Testis (tissue), 3 donors: ENCODE measurements around the gene SOX2. TPM values are rescaled to one million over a fixed set of nuclear protein-coding genes. Genes with fewer than 3 reads are reported as not detected.

Source experiments
- DNase-seq: peaks from one replicate; pipeline ENCODE4 v3.0.0-alpha.2; 2019
- H3K27ac ChIP-seq, 2 donors: fragments of 200-600 bp; sonication (generic); one replicate each; pipeline ENCODE4 v1.5.1; 2019
- H3K27me3 ChIP-seq: fragments of 200-600 bp; sonication (generic); one replicate; pipeline ENCODE4 v1.5.1; 2019
- H3K36me3 ChIP-seq: fragments of 200-600 bp; sonication (generic); one replicate; pipeline ENCODE4 v1.5.1; 2017; ENCODE audit warnings: low read depth; ENCODE audit errors: missing control alignments
- H3K4me1 ChIP-seq: fragments of 200-600 bp; sonication (generic); one replicate; pipeline ENCODE4 v1.5.1; 2019
- H3K4me3 ChIP-seq, 2 donors: fragments of 200-600 bp; sonication (generic); one replicate each; pipeline ENCODE4 v1.5.1; 2017 to 2019
- H3K9me3 ChIP-seq: fragments of 200-600 bp; sonication (generic); one replicate; pipeline ENCODE4 v1.5.1; 2017
- CTCF ChIP-seq, 3 experiments: fragments of 450-650 bp in 2 of 3; fragments of 200-600 bp in 1 of 3; sonication (generic) in 1 of 3; IDR thresholded peaks; one replicate each; pipeline ENCODE4 v1.5.1; 2016 to 2019; ENCODE audit warnings: antibody characterized with exemption in 3 of 3, mild to moderate bottlenecking in 2 of 3, moderate library complexity in 1 of 3
- POLR2A ChIP-seq: fragments of 450-650 bp; IDR thresholded peaks from one replicate; pipeline ENCODE4 v1.6.1; 2017; ENCODE audit warnings: antibody characterized with exemption, mild to moderate bottlenecking, moderate library complexity
- WGBS, 2 donors: methylation state at CpG; one replicate each; pipeline ENCODE4 v1.1.5; 2018; 5-methylcytosine and 5-hydroxymethylcytosine counted together
- intact Hi-C: fragments of 100-400 bp; cut with DNase I; formaldehyde crosslinking; loops from one replicate; pipeline ENCODE4 v1.15.1; 2023; ENCODE audit warnings: low total_unique reads
- polyA plus RNA-seq: library from polyadenylated mRNA; stranded (reverse); fragments of 350-450 nt; fragmentation: Illumina TruSeq; extraction: RNeasy Lipid Tissue Mini Kit (QIAGEN cat#74804); gene quantifications from one replicate; pipeline ENCODE4 v1.2.3, GENCODE V29; 2014; ENCODE audit warnings: low read depth, low replicate concordance; ENCODE audit not compliant: insufficient read depth
- total RNA-seq, 2 donors: library from RNA; depleted of rRNA; stranded (reverse); fragments of >200 nt; gene quantifications; one replicate each; pipeline ENCODE4 v1.2.3, GENCODE V29; 2016

SOX2 gene
- total and polyA plus RNA-seq, 3 donors from 2014 or later, result 5.1 to 7.8 (median 7.2) TPM

DNA sequence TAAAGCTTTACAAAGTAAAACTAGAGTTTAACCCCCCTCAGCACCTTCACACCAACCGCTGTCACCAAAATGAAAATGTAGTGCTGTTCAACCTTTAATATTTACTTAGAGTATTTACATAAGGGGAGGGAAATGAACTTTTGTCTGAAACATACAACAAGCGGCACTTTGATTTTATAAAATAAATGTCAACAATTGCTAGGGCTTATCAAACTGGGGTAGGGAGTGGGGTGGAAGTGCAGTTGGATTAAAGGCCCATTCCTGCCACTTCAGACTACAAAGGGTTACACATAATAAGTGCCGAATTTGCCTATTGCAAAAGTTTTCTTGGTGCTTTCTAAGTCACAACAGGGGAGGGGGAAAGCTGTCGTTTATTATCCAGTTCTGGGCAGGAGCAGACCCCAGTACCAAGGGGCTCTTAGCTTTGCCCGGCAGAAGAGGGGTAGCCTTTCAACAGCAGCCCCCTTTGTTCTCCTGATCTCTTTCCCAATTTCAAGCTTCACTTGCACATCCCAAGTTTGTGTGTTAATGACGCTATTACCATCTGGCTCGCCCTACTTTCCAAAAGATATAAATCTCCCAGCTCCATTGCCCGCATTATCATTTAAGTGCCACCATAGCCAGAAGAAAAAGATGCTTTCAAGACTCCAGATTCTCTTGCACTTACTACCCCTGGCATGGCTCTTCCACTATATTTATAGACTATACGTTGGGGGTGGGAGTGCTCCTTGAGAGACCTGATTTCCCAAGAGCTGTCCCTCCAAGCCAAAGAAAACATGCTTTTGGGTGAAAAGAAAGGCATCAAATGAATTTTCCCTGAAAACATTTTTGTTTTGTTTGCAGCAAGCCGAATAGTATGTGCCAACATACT, 17.0 kb downstream of the SOX2 start:
- H3K27ac ChIP-seq, result no peak overlapping the region
- intact Hi-C loops, result no loop called here
- no peak for DNase-seq
- no peak overlapping the region for H3K4me3 ChIP-seq
- H3K9me3 ChIP-seq, result no peaks in the 10 kb centered on the region
- H3K36me3 ChIP-seq, result no peaks in the 10 kb centered on the region
- TF ChIP-seq CTCF (IDR thresholded peaks at IDR 0.05) (no peak), POLR2A (no peak)
- peaks cover 7% of the 10 kb centered on the region for H3K4me1 ChIP-seq
- WGBS, 2 donors, result 30 to 36% methylated on average over 10 of the region's 10 CpGs
- H3K27me3 ChIP-seq, result no peaks in the 10 kb centered on the region

- Histone ChIP-seq H3K36me3 (no peaks in the 10 kb centered on the region), H3K4me1 (peaks cover 7% of the 10 kb centered on the region), H3K27me3 (no peaks in the 10 kb centered on the region), H3K4me3 (no peak overlapping the region), H3K27ac (no peak overlapping the region), H3K9me3 (no peaks in the 10 kb centered on the region)
- no peak for TF ChIP-seq CTCF (IDR thresholded peaks at IDR 0.05)
- TF ChIP-seq POLR2A, result no peak
- WGBS, 2 donors, result 23 to 35% methylated on average over 12 of the region's 12 CpGs
- intact Hi-C loops, result no loop called here
- DNase-seq, result no peak
Observed at GRCh38 chr3:181729341-181729869, 17.7 kb downstream of the SOX2 start.

DNA sequence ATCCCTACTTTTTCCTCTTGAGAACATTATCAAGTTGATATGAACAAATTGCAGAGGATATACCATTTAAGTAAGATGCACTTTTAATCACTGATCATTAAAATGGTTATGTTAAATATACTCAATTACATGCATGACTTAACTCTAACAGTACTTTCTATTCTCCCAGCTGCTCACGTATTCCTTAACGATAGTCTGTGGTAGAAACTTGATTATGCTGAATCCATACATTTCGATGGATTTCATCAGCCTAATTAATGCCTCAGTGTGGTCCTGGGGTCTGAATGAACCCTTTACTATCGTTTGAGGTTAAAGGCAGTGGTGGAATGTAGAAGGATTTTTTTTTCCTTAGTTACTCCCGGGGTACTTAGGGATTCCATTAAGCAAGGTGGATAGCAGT, 18.6 kb downstream of the SOX2 start:
- 31 to 38% methylated on average over 5 of the region's 5 CpGs for WGBS, 2 donors
- H3K27me3 ChIP-seq, result no peaks in the 10 kb centered on the region
- no peak overlapping the region for H3K27ac ChIP-seq

DNA sequence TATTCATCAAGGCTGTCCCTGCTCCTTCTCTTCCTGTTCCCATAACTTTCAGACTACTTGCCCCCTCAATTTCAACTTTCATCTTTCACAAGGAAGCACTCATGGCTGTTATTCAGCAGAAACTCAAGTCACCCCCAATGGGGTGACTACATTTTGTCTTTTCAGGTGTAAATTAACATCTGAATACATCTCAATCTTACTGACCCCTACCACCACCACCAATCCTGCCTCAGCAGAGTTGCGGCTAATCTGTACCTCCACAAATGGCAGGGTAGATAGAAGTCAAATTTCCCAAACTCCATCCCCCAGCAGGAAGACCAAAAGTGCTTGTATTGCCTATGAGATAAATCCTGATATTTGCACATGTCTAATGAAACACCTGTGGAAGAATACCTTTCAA, 19.2 kb downstream of the SOX2 start:
- no peak for DNase-seq
- Histone ChIP-seq H3K36me3 (no peaks in the 10 kb centered on the region), H3K27ac (no peak overlapping the region), H3K4me1 (peaks cover 7% of the 10 kb centered on the region), H3K9me3 (no peaks in the 10 kb centered on the region), H3K27me3 (no peaks in the 10 kb centered on the region), H3K4me3 (no peak overlapping the region)
- no peak for TF ChIP-seq POLR2A
- no peak for TF ChIP-seq CTCF (IDR thresholded peaks at IDR 0.05)
- intact Hi-C loops, result no loop called here
- WGBS, 2 donors, result 82 to 94% methylated on average over 1 of the region's 1 CpG

More for the DNA sequence above, 18.6 kb downstream of the SOX2 start:
- Histone ChIP-seq H3K9me3 (no peaks in the 10 kb centered on the region), H3K4me1 (peaks cover 7% of the 10 kb centered on the region), H3K4me3 (no peak overlapping the region), H3K36me3 (no peaks in the 10 kb centered on the region)
- no peak for TF ChIP-seq POLR2A
- TF ChIP-seq CTCF (IDR thresholded peaks at IDR 0.05), result no peak
- intact Hi-C loops, result no loop called here
- DNase-seq, result no peak
